8988T (cell line): ENCODE measurements around the gene AMPD1.

Experiments used
- DNase-seq: peaks from one replicate; pipeline ENCODE4 v3.0.0; 2011

AMPD1 gene

DNA sequence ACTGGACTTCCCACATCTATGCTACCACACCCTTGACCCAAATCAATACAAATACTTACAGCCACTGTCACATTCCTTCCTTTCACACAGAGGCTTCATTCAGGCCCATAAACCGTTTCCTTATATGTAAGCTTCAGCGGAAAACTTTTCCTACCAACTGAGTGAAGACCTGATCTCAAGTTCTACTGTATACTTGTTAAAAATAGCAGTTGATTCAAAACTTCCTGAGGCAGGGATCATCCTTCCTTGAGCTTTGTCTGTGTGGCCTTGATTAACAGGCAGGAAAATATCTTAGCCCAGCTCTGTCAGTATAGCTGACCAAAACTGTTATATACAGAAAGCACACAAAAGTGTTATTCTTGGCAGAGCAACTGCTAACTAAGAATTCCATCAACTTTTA, 68.2 kb downstream of the AMPD1 start:
- DNase-seq: no peak

DNA sequence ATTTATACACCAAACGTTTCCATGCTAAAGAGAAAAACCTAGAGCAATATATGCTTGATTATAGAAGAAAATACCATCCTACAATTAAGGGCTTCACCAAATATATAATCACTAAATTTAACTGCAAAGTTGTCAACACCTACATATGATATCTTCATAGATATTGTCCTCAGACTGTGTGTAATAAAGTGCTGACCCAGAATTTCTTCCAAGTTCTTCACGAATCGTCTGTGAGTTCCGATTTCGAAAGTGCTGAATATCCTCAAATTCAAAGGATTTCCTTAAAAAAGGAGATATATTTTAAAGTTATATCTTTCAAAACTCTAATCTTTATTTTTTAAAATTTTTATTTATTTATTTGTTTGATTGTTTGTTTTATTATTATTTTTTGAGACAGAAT, 72.0 kb downstream of the AMPD1 start:
- DNase-seq: no peak
